GM19239 (cell line): ENCODE data around the gene GRIN1.

Source experiments
- DNase-seq: peaks from one replicate; pipeline ENCODE4 v3.0.0; 2011; ENCODE audit warnings: low spot score; ENCODE audit not compliant: insufficient read length
- FAIRE-seq: peaks from 2 replicates; lab custom pipeline; 2011; peaks lifted over from hg19 to GRCh38; lab: Jason Lieb, UNC

GRIN1 gene

GRCh38 chr9:137188490-137189296 is 49.7 kb downstream of the GRIN1 start, which contains the start of the genes ANAPC2 and SSNA1:
TSS of gene ANAPC2 (minus strand) at chr9:137188560. CDS start at chr9:137188532, 28 bp downstream.
TSS of gene SSNA1 (plus strand) at chr9:137188676. CDS start at chr9:137188727, 51 bp downstream.
- peak; percentile 95 for FAIRE-seq
- peak; percentile 95 for DNase-seq

- FAIRE-seq (no peak), DNase-seq (no peak)
Observed at GRCh38 chr9:137189297-137190295, 50.6 kb downstream of the GRIN1 start.

GRCh38 chr9:137190315-137190856 is 51.4 kb downstream of the GRIN1 start:
- FAIRE-seq, result no peak
- no peak for DNase-seq

- FAIRE-seq (no peak), DNase-seq (no peak)
Observed at GRCh38 chr9:137191245-137191644, 52.3 kb downstream of the GRIN1 start.

- FAIRE-seq, result no peak
- no peak for DNase-seq
Observed at GRCh38 chr9:137191691-137192447, 52.9 kb downstream of the GRIN1 start.

- DNase-seq, result no peak
- FAIRE-seq, result no peak
Observed at GRCh38 chr9:137192448-137192780, 53.5 kb downstream of the GRIN1 start.

GRCh38 chr9:137192859-137193258 is 53.9 kb downstream of the GRIN1 start:
- FAIRE-seq, result no peak
- no peak for DNase-seq

GRCh38 chr9:137193771-137194170 is 54.8 kb downstream of the GRIN1 start:
- DNase-seq, result no peak

GRCh38 chr9:137194388-137194787 is 55.4 kb downstream of the GRIN1 start:
- DNase-seq (no peak), FAIRE-seq (no peak)

More at GRCh38 chr9:137193771-137194170, 54.8 kb downstream of the GRIN1 start:
- FAIRE-seq, result no peak

GRCh38 chr9:137194909-137195308 is 56.0 kb downstream of the GRIN1 start:
- FAIRE-seq, result no peak
- no peak for DNase-seq

GRCh38 chr9:137195525-137196220 is 56.7 kb downstream of the GRIN1 start:
- no peak for DNase-seq

GRCh38 chr9:137198051-137198901 is 59.3 kb downstream of the GRIN1 start:
- FAIRE-seq (no peak), DNase-seq (no peak)

More at GRCh38 chr9:137195525-137196220, 56.7 kb downstream of the GRIN1 start:
- no peak for FAIRE-seq

- FAIRE-seq, result no peak
- no peak for DNase-seq
Observed at GRCh38 chr9:137198902-137199283, 59.9 kb downstream of the GRIN1 start.

GRCh38 chr9:137199411-137200121 is 60.6 kb downstream of the GRIN1 start:
- FAIRE-seq (no peak), DNase-seq (no peak)

- FAIRE-seq (peak; percentile 99), DNase-seq (peak; percentile 100)
Observed at GRCh38 chr9:137200311-137201204, 61.6 kb downstream of the GRIN1 start, which contains the start of gene TPRN. TSS of gene TPRN (minus strand) at chr9:137200741. CDS start at chr9:137200711, 30 bp downstream.

- FAIRE-seq (peak; percentile 11), DNase-seq (no peak)
Observed at GRCh38 chr9:137201205-137201868, 62.4 kb downstream of the GRIN1 start.
